DMS153 (cell line): ENCODE measurements around the gene ATP1B4.
"Not testable (repeated sequence)": the region's sequence is repeated elsewhere in the genome, so short reads cannot be mapped to it uniquely, and the experiment has no call there.

Source experiments
- DNase-seq: peaks from one replicate; lab custom pipeline; 2025; lab: John Stamatoyannopoulos, UW

Gene ATP1B4

DNA sequence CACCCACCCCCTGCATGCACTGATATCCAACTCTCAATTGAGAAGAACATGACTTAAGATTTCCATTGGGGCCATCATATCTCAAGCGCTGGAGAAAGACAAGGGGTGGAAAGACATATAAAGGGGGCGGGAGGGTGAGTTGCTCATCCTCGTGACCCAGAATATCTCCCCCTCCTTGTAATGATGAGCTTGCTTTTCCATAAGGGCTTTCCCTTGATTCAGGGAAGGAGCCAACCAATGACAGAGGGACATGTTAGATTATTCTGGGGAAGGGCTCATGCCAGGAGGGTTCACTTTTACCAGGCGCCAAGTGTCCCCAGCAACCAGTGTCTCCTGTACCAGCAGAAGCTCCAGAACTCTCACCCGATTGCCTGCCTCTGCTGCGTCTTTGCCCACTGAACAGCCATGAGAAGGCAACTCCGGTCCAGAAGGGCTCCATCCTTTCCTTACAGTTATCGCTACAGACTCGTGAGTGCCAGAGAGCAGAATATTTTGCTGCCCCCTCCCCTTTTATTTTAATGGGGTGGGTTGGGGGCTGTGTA is at the start of gene ATP1B4:
ATP1B4 (plus strand) TSS at position 326 of the 542 bp plus-strand sequence; CDS start at position 406, 80 bp downstream.
- no peak for DNase-seq

GRCh38 chrX:120315776-120316175 is 46.1 kb upstream of the ATP1B4 start:
- DNase-seq, result no peak

DNA sequence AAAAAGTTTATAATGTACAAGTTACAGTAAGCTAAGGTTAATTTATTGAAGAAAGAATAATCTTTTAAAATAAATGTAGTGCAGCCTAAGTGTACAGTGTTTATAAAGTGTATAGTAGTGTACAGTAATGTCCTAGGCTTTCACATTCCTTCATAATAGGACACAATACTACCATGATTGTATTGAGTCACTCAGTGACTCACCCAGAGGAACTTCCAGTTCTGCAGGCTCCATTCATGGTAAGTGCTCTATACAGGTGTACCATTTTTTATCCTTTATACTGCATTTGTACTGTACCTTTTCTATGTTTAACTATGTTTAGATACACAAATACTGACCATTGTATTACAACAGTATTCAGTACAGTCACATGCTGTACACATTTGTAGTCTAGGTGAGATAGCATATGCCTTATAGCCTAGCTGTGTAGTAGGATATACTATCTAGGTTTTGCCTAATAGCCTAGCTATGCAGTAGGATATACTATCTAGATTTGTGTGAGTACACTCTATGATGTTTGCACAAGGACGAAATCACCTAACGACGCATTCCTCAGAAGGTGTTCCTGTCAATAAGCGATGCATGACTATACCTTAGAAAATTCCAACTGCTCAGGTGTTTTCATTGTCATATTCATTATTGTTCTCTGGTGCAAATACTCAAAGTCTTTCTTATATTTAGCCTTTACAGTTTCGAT is 45.2 kb upstream of the ATP1B4 start:
- no peak for DNase-seq

- DNase-seq, result no peak
Observed at GRCh38 chrX:120318411-120318810, 43.5 kb upstream of the ATP1B4 start.

DNA sequence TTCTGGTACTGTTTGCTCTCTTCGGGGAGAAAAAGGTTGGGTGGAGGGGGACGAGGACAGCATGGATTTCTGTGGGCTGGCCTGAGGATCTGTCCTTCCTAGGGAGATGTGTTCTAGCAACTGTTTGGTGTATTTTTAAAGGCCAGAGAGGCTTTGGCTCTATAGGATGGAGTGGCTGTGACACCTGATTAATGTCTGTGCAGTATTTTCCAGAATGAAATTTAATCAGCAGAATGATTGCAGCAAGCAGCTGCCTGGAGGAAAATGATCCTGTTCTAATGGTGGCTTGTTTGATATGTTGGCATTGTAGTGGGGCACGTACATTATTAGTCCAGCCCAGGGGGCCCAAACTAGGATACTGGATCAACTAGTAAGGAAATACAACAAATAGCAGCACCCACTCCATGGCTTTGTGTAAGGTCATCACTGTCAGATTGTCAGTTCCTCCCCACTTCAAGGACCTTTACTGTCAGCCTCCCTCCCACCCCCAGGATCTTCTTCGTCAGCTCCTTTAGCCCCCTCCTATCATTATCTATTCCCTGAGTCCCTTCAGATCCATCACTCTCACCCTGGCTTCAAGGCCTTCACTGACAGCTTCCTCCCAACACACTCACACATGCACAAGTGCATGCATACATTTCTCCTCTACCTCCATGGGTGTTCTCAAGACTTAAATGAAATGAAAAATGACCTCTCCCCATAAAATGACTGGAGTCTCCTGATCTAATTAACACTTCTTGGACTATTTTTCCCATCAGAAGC is 40.2 kb upstream of the ATP1B4 start:
- DNase-seq, result no peak

GRCh38 chrX:120331116-120331515 is 30.8 kb upstream of the ATP1B4 start:
- no peak for DNase-seq

DNA sequence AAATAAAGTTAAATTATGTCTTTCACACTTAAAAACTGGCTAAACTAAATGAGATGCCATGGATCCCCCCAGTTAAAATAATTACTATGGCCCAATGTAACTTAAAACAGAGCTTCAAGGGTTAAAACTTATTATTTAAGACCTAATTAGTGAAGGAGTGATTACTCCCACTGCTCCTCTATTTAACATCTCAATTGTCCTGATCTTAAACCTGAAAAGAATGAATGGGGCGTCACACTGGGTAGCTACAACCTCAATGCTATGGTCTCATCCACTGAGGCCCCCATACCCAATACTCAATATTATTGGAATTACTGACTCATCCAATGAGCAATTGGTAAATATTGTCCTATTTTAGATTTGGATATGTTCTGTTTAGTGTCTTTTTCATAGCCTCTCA is 29.5 kb upstream of the ATP1B4 start:
- no peak for DNase-seq

GRCh38 chrX:120334151-120334550 is 27.7 kb upstream of the ATP1B4 start:
- no peak for DNase-seq

DNA sequence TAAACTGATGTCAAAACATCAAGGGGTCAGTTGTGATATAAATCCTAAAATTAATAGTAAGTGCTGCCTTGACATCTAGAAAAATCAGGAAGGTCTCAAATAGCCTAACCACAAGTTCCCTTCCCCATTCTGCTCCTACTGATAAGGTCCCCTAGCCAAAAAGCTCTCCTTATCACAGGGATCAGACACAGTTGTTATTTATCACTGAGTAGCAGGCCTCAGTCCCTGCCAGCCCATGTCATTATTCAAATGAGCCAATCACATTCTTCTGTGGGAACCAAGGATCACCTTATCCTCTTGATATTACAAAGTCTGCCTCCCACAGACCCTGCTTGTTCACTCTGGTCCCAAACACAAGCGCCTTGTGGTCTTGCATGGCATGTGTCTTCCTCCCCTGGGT is 27.3 kb upstream of the ATP1B4 start:
- DNase-seq, result no peak

- DNase-seq, result no peak
Observed at GRCh38 chrX:120335289-120335688, 26.6 kb upstream of the ATP1B4 start.

GRCh38 chrX:120336899-120337298 is 25.0 kb upstream of the ATP1B4 start:
- no peak for DNase-seq

DNA sequence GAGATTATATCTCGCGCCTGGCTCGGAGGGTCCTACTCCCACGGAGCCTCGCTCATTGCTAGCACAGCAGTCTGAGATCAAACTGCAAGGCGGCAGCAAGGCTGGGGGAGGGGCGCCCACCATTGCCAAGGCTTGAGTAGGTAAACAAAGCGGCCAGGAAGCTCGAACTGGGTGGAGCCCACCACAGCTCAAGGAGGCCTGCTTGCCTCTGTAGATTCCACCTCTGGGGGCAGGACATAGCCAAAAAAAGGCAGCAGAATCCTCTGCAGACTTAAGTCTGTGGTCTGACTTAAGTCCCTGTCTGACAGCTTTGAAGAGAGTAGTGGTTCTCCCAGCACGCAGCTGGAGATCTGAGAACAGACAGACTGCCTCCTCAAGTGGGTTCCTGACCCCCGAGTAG is 17.3 kb upstream of the ATP1B4 start:
- not testable (repeated sequence) for DNase-seq

DNA sequence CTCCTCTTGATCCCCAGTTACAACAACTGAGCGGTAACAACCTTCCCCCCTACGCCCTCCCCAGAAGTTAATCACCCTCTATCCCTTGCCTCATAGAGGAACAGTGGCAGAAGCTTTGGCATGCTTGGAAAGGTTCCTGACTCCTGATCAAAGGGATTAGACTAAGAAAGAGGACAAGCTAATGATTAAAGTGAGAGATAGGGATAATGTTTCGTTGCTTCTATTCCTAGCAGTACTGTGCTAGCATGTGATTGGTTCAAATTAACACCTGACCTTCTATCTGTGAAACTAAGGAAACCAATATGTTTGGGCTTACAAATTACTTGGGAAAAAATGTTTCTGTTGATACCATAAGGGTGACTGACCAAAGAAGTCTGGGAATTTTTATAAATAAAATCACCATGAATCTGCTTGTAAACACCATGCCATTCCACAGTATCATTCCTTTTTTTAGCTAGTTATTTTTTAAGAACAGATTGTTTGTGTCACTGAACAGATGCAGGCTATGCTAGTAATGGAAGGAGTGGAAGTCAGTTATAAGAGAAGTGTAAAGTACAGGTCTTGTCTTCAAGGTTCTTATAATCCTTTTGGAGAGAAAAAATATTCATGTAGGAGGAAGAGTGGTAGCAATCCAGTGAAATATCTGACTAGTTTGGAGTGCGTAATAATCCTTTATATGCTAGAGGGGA is 11.3 kb upstream of the ATP1B4 start:
- no peak for DNase-seq

- no peak for DNase-seq
Observed at GRCh38 chrX:120356084-120356483, 5.8 kb upstream of the ATP1B4 start.

GRCh38 chrX:120357186-120357585 is 4.7 kb upstream of the ATP1B4 start:
- DNase-seq, result no peak

DNA sequence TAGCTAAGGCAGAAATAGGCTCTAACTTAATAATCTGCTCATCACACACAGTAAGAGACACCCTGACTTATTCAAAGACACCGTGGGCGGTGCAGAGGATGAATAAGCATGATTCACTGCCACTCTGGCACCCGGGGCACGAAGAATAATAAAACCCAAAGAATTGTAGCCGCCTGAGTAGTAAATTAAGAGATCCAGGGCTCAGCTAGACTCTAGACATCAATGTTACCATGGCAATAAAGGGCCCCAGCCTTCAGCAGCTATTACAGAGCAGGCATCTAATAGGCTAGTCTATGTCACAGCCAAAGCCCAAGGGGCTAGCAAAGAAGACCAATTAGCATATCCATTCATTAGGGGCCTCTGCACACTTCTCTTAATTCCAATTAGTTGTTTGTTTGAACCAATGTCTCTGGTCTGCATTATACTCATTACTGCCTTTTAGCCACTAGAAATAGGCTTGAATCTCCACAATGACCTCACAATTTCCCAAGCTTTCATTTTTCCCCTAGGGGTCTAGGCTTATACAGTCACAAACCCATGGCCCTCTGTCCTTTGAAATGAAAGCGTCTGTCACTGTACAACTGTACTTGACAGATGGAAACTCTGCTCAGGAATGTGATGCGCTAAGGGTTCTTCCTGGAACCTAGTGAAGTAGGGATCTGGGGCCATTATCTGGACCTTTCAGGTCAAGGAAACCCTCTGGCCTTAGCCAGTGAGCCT is 3.0 kb upstream of the ATP1B4 start:
- DNase-seq, result no peak

DNA sequence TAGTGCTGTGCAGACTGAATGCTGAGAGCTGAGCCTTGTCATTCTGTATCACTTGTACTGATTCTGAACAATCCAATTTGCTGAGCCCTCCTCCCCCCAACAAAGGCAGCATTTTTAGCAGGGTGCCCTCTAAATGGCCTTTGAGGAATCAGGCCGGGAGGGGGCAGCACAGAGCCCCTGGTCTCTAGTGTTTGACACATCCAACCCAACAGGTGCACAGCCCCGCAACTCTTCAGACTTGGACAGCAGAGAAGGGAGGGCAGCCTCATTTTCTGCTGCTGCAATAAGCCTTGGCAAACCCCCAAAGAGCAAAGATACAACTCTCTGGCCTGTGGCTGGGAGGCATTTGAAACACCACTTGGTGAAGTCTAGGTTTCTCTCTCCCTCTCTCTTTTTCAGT is 3.4 kb downstream of the ATP1B4 start:
- DNase-seq, result no peak

GRCh38 chrX:120365968-120366367 is 4.1 kb downstream of the ATP1B4 start:
- no peak for DNase-seq

GRCh38 chrX:120366794-120367193 is 4.9 kb downstream of the ATP1B4 start:
- DNase-seq, result no peak

GRCh38 chrX:120367402-120368109 is 5.7 kb downstream of the ATP1B4 start:
- DNase-seq, result no peak

DNA sequence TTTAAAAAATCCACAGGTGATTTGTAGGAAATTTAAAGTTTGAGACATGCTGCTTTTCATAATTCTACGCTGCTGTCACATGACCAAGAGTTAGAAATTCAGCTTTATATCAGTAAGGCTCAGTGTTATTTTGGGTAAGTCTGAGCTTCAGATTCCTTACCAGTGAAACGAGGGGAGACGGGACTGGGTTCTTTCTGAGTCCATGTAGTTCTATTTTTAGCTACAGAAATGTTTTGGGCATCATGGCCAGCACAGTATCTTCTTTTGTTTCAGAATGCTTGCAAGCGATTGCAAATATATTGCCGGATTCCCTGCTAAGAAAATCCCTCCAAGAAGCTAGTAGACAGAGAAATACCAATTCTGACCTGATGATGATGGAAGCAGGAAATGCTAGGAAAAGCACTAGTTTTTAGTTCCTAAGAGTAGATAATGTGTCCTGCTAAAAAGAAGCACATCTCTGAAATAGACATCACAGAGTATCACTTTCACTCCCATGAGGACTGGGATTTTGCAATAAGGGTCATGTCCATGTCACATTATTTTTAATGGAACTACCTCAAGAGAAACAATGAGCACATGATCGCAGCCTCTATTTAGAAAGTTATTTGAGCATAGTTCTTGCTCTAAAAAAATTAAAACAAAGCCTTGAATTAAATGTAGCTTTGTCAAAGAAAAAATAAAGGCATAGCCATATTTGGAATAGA is 10.9 kb downstream of the ATP1B4 start:
- DNase-seq, result no peak
